HG03064 (cell line): ENCODE measurements around the gene CRYGN.

Experiments used
- ATAC-seq: cut with Tn5 transposase; IDR thresholded peaks from one replicate; pipeline ENCODE4 v1.9.1; 2021; ENCODE audit warnings: low read depth; ENCODE audit not compliant: unreplicated experiment

The CRYGN gene

DNA sequence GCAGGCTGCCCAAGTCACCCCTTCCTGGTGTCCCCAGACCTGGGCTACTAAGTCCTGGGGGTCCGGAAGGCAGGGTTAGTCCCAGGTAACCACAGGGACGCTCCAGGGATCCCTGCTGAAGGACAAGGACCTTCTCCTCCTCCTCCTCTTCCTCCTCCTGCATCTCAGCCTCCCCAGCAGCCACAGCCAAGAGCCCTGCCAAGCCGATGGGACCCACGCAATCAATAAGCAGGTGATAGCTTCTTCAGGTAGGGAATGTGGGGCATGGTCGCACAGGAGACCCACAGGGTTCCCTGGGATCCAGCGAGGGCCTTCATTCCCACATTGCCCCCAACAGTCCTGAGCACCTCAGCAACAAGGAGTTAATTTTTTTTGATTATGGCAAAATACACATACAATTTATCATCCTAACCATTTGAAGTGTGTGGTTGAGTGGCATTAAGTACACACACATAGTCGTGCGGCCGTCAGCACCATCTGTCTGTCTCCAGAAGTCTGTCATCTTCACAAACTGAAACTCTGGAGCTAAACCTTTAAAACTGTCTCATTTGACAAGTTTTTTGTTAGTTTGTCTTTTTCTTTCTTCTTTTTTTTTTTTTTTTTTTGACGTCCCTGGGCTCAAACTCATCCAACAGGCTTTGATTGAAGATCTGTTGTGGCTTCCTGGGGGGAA lies 12.1 kb downstream of the CRYGN start:
- ATAC-seq: no peak

DNA sequence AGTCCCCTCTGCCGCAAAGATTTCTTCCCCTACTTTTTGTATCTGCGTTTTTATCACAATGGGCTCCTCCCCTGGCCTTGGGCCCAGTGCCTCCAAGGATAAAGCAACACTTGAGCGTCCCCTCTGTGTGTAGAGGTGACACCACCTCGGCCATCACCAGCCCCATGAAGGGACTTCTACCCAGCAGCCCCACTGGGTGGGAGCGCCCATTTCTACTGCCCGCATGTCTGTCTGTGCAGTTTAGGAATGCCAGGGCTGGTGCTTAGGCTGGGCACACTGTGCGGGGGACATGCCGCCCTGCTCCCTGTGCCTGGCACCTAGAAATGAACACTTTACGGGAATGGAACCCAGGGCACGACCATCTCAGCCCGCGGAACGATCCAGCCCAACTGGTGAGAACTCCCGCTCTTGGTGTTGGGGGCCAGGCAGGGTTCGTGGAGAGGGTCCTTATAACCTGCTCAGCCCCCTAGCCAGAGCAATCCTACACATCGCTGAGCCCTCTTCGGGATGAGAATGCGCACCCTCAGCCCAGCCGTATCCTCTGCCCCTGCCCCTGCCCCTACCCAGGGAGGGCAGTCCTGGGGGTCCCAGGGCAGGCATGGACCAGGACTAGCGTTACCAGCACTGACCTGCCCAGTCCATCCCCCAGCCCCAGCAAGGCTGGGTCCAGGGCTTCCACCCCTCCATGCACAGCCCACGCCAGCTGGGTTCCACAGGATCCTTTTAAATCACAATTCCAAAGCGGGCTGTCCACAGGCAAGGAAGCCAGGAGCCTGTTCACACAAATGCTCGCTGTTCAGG lies 12.8 kb downstream of the CRYGN start:
- no peak for ATAC-seq

DNA sequence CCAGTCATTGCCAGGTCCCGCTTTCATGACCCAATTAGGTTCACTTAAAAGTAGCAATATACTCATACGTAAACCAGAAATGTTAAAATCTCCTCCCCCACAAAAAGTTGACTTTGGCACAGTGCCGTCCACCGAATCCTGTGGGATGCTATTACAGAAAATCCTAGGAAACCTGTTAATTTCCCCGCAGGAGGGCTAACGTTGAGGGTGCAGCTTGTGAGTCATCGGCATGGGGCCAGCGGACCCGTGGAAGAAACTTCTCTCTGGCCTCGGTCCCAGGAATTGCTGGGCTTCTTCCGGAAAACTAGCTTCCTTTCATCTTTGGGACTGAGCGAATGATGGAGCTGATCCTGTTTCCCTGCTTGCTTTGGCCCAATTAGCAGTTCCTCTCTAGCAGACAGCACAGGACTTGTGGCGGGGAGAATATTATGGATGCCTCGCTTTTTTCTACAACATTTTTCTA lies 13.5 kb downstream of the CRYGN start:
- ATAC-seq: no peak

DNA sequence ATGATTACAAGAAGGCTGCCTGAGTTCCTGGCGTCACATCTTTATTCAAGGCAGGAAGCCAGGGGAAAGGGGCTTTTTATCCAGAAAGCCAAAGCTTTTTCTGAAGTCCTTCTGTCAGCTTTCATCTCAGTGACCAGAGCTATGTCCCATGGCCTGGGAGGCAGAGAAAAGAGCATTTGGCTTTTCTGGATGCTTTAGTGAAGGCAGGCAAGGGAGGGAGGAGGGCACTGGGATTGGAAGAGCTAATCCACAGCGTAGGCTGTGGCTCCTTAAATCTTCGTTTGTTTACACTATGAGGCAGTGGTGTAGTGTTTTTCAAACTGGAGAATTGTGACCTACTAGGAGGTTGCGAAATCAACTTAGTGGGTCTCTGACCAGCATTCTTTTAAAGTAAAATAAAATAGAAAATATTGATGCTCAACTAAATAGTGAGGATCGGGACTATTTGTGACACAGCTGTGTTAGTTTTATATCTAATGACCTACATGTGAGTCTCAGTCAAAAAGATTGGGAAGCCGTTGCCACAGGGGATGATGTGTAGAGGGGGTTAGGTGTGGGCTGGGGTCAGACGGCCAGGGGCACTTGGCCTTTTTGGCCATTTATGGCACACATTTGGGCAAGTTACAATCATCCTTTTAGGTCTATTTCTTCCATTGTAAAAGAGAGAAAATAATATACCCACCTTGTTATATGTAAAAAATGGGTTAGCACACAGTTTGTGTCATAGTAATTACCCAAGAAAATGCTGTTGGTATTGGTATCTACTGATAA lies 14.1 kb downstream of the CRYGN start:
- no peak for ATAC-seq

DNA sequence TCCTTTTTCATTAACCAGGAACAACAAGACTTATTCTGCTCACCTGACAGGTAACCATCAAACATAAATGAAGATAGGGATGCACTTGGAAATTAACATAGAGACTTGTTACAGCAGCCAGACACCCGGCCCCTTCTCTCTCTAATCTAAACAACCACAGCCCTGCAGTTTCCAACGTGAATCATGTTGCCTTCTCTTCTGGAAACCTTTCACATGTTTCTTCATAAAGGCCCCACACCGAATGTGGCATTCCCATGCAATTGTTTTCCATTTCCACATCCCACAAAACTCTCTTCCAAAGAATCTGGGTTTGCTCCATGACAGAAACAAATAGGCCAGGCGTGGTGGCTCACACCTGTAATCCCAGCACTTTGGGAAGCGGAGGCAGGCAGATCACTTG lies 15.1 kb downstream of the CRYGN start:
- ATAC-seq: no peak

DNA sequence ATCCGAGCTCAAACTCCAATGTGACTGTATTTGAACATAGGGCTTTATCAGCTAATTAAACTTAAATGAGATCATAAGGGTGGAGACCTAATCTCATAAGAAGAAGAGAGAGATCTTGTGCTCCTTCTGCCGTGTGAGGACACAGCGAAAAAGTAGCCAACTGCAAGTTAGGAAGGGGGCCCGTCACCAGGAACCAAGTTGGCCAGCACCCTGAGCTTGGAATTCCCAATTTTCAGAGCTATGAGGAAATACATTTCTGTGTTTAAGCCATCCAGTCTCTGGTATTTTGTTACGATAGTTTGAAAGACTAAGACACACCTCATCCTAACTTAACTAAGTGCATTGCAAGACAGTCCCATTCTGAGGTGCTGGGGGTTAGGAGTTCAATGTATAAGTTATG lies 16.0 kb downstream of the CRYGN start:
- no peak for ATAC-seq

DNA sequence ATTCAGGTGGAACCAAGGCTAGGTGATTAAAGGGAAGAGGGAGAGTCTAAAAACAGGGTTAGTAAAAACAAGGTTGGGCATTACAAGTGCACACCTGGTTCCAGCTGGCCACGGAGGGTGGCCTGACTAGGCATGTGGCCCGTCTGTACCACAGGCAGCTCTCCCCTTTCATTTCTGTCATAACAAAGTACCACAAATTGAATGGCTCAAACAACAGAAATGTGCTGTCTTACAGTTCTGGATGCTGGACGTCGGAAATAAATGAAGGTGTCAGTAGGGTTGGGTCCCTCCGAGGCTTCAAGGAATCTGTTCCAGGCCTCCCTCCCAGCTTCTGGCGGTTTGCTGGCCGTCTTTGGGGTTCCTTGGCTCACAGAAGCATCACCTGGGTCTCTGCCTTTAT lies 16.7 kb downstream of the CRYGN start:
- no peak for ATAC-seq

DNA sequence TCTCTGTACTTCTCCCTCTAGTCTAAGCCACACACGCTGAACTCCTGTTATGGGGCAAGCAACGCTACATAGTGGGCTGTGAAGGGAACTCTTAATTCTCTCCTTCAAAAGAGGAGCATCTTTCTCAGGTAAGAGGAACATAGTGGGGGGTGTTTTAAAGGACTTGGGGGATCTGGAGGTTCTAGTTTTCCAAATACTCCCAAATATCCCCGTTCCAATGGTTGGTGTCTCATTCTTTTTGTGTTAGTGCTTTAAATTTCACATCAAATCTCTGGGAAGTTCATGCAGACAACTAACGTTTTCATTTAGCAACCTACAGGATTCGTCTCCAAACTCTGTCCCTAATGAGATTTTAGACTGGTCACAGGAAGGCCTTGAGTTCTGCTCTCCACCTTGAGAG lies 17.7 kb downstream of the CRYGN start:
- ATAC-seq: no peak

DNA sequence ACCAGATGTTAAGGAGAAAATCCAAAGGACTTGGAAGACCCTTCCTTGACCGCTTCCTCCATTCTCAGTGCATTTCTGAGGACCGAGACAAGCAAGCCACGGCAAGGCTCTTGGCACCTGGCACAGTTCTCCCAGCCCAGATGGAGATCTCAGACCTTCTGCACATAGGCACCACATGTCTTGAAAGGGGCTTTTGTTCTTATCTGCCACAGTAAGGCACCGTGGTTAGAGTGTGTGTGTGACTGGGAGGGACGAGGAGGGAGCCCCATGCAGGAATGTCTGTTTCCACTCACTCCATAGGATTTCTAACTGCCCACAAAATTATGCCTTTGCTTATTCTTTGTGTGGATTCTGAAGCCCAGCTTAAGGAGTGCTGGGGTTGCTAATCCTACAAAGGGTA lies 19.8 kb downstream of the CRYGN start:
- ATAC-seq: no peak

DNA sequence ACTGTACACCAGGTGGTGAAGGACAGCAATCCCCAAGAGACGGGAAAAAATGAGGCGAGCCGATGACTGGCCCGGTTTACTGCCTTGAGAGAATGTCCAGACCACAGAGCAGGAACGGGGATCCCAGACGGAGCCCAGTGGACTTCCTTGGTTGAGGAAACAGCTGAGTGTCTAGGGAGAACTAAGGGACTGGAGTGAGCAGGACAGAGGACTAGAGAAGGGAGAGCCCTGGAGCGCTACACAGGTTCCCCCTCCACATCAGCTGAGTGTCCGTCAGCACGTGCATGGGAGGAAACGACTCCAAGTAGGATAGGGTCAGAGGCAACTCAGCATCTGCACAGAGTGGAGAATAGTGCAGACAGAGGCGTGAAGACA lies 23.0 kb downstream of the CRYGN start:
- ATAC-seq: no peak

DNA sequence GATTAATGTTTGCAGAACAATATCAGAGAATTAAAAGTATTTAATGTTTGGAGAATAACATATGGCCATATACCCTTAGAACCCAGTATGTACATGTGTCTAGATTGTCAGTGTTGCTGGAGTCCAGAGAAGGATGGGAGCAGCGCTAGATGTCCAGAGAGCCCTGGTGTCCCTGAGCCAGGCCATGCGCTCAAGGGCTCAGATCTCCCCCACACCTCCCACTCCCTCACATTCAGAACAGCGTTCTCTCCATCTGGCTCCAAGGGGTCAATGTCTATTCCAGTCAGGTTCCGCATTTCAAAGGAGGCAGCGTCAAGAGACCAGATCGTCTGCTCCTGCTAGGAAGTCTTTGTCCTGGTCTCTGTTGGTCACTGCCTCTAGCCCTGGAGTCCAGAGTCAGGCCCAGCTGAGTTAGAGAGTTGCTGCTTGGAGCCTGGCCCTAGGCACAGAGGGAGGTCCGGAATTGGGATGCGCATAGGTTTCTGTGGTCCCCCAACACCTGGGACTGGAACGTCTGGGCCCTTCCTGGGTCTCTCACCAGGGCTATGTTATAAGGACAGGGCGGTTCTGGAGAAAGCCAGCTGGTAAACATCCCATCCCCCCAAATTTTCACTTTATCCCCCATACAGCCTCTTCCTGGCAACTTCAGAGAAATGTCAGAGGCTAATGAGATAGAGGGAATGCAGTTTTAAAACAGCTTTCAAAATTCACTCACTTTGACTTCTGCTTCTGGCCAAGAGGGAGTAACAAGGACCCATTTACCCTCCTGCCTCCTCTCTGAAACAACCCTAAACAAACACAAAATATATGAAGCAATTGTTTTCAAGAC lies 23.6 kb downstream of the CRYGN start:
- no peak for ATAC-seq

DNA sequence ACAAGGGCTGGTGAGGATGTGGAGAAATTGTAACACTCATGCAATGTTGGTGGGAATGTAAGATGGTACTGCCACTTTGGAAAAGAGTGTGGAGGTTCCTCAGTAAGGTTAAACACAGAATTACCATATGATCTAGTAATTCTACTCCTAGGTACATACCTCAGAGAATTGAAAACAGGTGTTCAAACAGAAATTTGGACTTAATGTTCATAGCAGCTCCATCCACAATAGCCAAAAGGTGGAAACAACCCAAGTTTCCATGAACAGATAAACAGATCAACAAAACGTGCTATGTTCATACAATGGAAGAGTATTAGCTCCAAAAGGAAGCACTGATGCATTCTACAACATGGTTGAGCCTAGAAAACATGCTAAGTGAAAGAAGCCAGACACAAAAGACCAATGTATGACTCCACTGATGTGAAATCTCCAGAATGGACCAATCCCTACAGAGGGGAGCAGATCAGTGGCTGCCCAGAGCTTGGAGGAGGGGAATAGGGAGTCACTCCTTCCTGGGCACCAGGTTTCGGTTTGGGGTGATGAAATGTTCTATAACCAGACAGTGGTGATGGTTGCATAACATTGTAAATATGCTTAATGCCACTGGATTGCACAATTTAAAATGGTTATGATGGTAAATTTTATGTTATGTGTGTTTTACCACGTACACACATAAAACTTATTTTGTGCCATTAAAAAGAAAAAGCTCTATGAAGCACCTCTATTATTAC lies 24.4 kb downstream of the CRYGN start:
- no peak for ATAC-seq

DNA sequence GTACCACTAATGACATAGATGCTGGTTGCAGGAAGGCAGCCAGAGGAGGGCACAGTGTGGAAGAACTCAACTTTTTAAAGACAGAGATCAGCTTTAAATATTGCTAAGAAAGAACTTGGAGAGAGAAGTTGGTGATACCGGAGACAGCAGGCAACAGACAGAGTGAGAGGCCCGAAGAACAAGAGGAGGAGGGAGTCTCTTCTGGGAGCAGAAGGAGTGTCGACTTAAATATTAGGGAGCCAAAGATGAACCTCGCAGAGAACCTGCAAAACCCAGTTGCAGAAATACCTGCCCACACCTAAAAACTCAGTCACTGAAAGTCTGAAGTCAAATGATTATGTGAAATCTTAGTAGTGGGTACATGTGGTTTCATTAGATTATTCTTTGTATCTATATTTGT lies 26.7 kb downstream of the CRYGN start:
- ATAC-seq: no peak

DNA sequence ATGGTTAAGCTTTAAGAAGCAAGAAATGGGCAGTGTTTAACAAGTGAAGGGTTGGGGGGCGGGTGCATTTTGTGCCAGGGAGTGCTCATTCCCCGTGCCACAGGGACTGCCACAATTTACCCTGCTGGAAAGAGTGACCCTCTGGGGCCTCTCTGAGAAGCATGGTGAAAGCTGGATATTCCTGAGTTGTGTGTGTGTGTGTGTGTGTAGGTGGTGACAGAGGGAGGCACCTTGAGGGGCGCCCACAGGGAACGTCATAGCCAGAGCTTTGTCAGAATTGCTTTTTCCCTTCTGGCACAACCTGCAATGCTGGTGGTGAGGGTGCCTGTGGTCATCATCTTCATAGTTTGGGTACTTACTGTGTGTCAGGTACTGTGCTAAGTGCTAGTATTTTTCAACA lies 27.6 kb downstream of the CRYGN start:
- ATAC-seq: no peak

DNA sequence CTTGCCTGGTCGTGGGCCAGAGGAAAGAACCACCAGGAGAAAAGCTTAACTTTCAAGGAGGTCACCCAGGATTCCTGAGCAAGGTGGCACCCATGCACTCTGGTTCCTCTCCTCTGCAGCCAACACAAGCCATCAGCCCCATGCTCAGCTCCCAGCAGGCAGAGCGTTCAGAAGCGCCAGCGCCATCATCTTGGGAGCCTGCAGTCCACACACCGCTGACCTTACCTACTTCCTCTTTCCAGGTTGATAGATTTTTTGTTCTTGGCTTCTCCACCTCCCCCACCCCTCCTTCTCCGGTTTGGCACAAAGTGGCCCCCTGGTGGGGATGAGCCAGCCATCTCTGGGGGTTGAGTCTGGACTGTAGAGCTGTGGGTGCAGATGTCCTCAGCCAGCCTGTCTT lies 28.4 kb downstream of the CRYGN start:
- ATAC-seq: no peak

DNA sequence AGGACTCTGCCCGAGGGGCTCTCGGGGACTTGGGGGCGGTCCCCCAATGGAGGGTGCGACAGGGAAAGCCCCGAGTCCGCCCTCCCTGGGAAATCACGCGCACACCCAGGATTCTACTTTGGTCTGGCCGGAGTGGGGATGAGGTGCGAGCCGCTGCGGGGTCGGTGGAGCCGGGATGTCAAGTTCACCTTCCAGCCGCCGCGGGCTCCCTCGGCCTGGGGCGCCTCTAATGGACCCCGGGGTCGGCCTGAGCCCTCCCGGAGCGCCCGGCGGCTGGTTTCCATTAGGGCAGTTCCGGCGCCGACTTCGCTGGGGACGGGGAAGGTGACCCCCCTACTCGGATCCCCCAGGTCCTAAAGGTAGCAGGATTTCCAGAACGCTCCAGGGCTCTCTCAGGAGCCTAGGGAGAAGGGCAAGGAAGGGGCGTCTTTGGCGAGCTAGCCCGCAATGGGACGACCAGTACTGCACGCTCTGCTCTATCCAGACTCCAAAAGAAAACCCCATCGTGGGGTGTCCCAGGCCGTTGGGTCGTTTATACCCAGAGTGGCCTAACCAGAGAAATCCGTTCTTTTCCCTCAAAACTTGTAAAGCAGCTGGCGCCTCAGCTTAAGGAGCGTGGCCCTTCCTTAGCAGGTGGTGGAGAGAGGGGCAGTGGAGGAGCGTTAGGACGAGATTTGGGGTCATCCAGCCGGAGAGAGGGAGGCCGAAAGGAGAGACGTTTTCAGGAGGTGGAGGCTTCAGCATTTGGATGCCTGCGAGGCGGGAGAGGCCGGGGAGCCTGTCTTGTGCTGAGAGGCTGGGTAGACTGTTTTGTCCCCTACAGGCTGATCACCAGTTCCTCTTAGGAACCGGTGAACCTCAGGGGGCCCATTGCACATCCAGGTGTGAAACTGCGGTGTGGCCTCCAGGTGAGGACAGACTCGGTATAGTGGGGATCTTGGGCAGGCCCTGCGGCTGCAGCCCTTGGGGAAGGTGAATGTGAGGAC lies 29.2 kb downstream of the CRYGN start:
- ATAC-seq: no peak

DNA sequence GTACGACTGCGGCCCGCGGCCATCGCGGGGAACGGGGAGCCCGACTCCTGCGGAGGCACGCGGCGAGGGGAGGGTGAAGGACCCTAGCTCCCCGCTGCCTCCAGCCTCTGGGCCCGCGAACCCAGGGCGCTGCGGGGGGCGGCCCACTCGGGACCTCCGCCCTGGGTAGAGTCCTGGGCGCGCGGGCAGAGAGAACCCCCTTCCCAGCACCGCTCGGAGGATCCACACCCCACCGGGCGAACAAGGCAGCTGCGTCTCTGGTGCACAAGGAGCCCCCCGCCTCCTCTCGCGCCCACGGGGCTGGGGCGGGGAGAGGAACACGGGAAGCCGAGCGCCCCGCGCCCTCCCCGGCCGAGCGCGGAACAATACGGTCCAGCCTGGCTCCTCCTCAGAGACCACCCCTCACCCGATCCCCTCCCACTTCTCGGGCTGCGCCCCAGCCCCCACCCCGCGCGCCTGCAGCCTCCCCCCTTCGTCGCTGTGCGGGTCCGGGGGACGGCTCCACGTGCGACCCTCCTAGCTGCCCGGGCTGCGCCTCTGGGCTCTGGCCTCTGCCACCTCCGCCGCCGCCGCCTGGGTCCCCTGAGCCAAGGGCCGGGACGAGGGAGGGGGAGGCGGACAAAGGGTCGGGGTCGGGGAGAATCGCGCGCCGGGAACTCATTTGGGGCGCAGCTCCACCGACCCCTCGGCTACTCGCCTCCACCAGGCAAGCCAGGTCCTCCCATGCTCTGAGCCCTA lies 30.1 kb downstream of the CRYGN start, which contains the start of gene WDR86:
Gene WDR86 (minus strand): TSS at position 372 of the 738 bp plus-strand sequence. CDS start 449 bp downstream, outside the sequence.
- no peak for ATAC-seq
